Measurements from ENCODE around the gene ACADVL.
"Not testable (repeated sequence)": the region's sequence is repeated elsewhere in the genome, so short reads cannot be mapped to it uniquely, and the experiment has no call there.

The ACADVL gene

GRCh38 chr17:7235693-7236665 lies 16.2 kb downstream of the ACADVL start:
- DNase-seq, result no peak

GRCh38 chr17:7236808-7237207 lies 17.1 kb downstream of the ACADVL start:
- DNase-seq, result no peak

GRCh38 chr17:7237266-7237760 lies 17.6 kb downstream of the ACADVL start:
- DNase-seq, result no peak

- peak; percentile 86 for DNase-seq
Observed at GRCh38 chr17:7237761-7238419, 18.2 kb downstream of the ACADVL start.

GRCh38 chr17:7238420-7239090 lies 18.8 kb downstream of the ACADVL start:
- no peak for DNase-seq

GRCh38 chr17:7239091-7240027 lies 19.6 kb downstream of the ACADVL start, which contains the start of gene PHF23:
PHF23 (minus strand) TSS chr17:7239457; CDS start chr17:7239279, 178 bp downstream.
- peak; percentile 97 for DNase-seq

- DNase-seq, result no peak
Observed at GRCh38 chr17:7240375-7240774, 20.6 kb downstream of the ACADVL start.

GRCh38 chr17:7241090-7241733 lies 21.5 kb downstream of the ACADVL start:
- no peak for DNase-seq

- DNase-seq, result peak; percentile 94
Observed at GRCh38 chr17:7241783-7242716, 22.3 kb downstream of the ACADVL start, which contains the start of gene GABARAP. GABARAP (minus strand) TSS chr17:7242449; CDS start chr17:7242330, 119 bp downstream.

- DNase-seq, result peak; percentile 93
Observed at GRCh38 chr17:7242717-7243452, 23.1 kb downstream of the ACADVL start.

- DNase-seq, result no peak
Observed at GRCh38 chr17:7243453-7243729, 23.7 kb downstream of the ACADVL start.

GRCh38 chr17:7243838-7244237 lies 24.1 kb downstream of the ACADVL start:
- DNase-seq, result not testable (repeated sequence)

GRCh38 chr17:7246779-7247178 lies 27.0 kb downstream of the ACADVL start:
- no peak for DNase-seq

GRCh38 chr17:7248796-7249195 lies 29.1 kb downstream of the ACADVL start:
- no peak for DNase-seq

- DNase-seq, result no peak
Observed at GRCh38 chr17:7249214-7249613, 29.5 kb downstream of the ACADVL start.

GRCh38 chr17:7249830-7250229 lies 30.1 kb downstream of the ACADVL start:
- DNase-seq, result no peak

- DNase-seq, result no peak
Observed at GRCh38 chr17:7250695-7251627, 31.2 kb downstream of the ACADVL start.

GRCh38 chr17:7251661-7252175 lies 32.0 kb downstream of the ACADVL start, which contains the start of gene CTDNEP1:
CTDNEP1 (minus strand) TSS chr17:7251734; CDS start chr17:7251296, 438 bp downstream.
- DNase-seq, result peak; percentile 99

Data from stimulated activated CD4-positive, alpha-beta T cell treated with anti-CD3 and anti-CD28 coated beads, Interleukin-4, amount 100 ng/mL, for 24 hours (primary cell).